Body of pancreas (tissue), 4 donors: ENCODE results near the gene DST. TPM values are rescaled to one million over a fixed set of nuclear protein-coding genes. Genes with fewer than 3 reads are reported as not detected.
A peak's percentile ranks its signal among the peaks of the same experiment; 100 is the strongest.

Source experiments
- ATAC-seq: fragments of 150-250 bp; one replicate; pipeline ENCODE4 v1.9.1; 2016
- DNase-seq, 4 donors: peaks; one replicate each; pipeline ENCODE4 v3.0.0-alpha.2; 2019
- H3K27ac ChIP-seq, 4 donors: fragments of 200-600 bp; sonication (generic); 1 replicate in 3 of 4; 2 replicates in 1 of 4; pipeline versions ENCODE4 v1.5.1 to v1.6.1; 2016 to 2019; ENCODE audit warnings: mild to moderate bottlenecking in 1 of 4, mixed read lengths in 1 of 4, moderate library complexity in 1 of 4
- H3K27me3 ChIP-seq, 2 donors: fragments of 200-600 bp; sonication (generic); one replicate each; pipeline ENCODE4 v1.6.0; 2016; ENCODE audit warnings: mild to moderate bottlenecking in 1 of 2
- H3K36me3 ChIP-seq, 2 donors: fragments of 200-600 bp; sonication (generic); replicated peaks in 1 of 2; 2 replicates each; pipeline ENCODE4 v1.5.1; 2016; ENCODE audit warnings: low read depth in 2 of 2; ENCODE audit not compliant: insufficient read depth in 1 of 2
- H3K4me1 ChIP-seq: fragments of 200-600 bp; sonication (generic); one replicate; pipeline ENCODE4 v1.6.0; 2016
- H3K4me3 ChIP-seq, 2 donors: fragments of 200-600 bp; sonication (generic); 1 replicate in 1 of 2; 2 replicates in 1 of 2; pipeline ENCODE4 v1.5.1; 2016 to 2019
- H3K9me3 ChIP-seq, 3 donors: fragments of 200-600 bp; sonication (generic); 1 replicate in 2 of 3; 2 replicates in 1 of 3; pipeline ENCODE4 v1.5.1; 2016
- POLR2A ChIP-seq, 3 donors: fragments of 450-650 bp; IDR thresholded peaks; one replicate each; pipeline ENCODE4 v1.6.1; 2016; ENCODE audit warnings: antibody characterized with exemption in 3 of 3, mild to moderate bottlenecking in 2 of 3
- WGBS, 2 donors: methylation state at CpG; one replicate each; pipeline ENCODE4 v1.1.5; 2017; 5-methylcytosine and 5-hydroxymethylcytosine counted together
- intact Hi-C: fragments of 100-400 bp; cut with DNase I; formaldehyde crosslinking; loops from one replicate; pipeline ENCODE4 v1.15.1; 2023
- total RNA-seq, 2 donors: library from RNA; depleted of rRNA; stranded (reverse); fragments of >200 nt; gene quantifications; one replicate each; pipeline ENCODE4 v1.1.0, GENCODE V29; 2016
- TF ChIP-seq, protein P1 (sequence below), 7 experiments: fragments of 450-650 bp in 4 of 7; fragments of 200-600 bp in 3 of 7; sonication (generic) in 3 of 7; IDR thresholded peaks; one replicate each; pipeline ENCODE4 v1.5.1; 2016 to 2019; ENCODE audit warnings: antibody characterized with exemption in 7 of 7

The DST gene
- total RNA-seq, 2 donors from 2014 or later: 105 to 117 TPM

DNA sequence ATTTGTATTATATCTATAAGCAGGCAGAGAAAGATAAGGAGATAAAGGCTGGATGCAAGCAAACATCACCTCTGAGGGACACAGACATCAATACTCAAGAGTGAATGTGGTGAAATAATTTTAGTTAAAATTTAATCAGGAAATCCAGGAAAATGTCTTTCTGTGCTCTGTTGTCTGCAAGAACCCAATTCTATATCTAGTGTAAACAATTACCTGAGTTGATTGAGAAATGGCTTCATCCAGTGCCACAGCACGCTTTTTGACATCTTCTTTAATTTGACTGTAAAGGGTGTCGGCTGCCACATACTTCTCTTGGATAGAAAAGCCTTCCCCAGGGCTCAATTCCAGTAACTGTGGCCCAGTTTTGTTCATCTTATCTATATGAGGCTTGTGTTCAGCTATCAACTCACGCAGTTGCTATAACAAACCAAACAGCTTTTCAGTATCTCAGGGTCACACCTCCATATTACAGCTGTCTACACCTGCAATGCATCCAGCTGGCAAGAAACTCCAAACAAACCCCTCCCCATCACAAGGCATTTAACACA is 131.6 kb downstream of the DST start:
- DNase-seq: peak; percentile 57 to 81 (median 69)
- peak; percentile 92 for ATAC-seq
- peaks cover 0 to 12% of the 10 kb centered on the region in 2 donors for H3K36me3 ChIP-seq
- TF ChIP-seq POLR2A (IDR thresholded peaks at IDR 0.05): no peak
- TF ChIP-seq, protein P1, sequence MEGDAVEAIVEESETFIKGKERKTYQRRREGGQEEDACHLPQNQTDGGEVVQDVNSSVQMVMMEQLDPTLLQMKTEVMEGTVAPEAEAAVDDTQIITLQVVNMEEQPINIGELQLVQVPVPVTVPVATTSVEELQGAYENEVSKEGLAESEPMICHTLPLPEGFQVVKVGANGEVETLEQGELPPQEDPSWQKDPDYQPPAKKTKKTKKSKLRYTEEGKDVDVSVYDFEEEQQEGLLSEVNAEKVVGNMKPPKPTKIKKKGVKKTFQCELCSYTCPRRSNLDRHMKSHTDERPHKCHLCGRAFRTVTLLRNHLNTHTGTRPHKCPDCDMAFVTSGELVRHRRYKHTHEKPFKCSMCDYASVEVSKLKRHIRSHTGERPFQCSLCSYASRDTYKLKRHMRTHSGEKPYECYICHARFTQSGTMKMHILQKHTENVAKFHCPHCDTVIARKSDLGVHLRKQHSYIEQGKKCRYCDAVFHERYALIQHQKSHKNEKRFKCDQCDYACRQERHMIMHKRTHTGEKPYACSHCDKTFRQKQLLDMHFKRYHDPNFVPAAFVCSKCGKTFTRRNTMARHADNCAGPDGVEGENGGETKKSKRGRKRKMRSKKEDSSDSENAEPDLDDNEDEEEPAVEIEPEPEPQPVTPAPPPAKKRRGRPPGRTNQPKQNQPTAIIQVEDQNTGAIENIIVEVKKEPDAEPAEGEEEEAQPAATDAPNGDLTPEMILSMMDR (IDR thresholded peaks at IDR 0.05): no peak
- no peaks in the 10 kb centered on the region for H3K27me3 ChIP-seq
- peaks cover 30% of the 10 kb centered on the region for H3K4me1 ChIP-seq
- no peak overlapping the region for H3K4me3 ChIP-seq
- intact Hi-C loops: no loop called here
- peak overlapping the region in 3 of 4 donors; percentile 29 to 55 (median 55) for H3K27ac ChIP-seq
- no peaks in the 10 kb centered on the region for H3K9me3 ChIP-seq
- 9 to 21% methylated on average over 3 of the region's 3 CpGs for WGBS, 2 donors

DNA sequence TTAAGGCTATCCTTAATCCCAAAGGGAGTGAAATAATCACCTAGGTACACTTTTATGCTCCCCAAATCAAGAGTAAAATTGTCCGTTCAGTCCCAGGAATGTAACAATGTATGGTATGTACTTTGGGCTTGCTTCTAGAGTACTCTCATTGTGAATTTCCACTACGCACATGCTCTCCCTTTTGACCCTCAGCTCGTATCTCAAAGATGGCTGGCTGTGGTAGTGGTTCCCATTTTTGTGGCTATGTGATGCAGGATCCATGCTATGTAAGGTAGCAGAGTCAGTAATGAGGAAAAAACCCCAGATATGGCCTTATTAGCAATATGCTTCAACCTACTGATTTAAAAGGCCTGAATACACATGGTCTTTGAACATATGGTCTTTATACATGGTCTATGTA is 133.7 kb downstream of the DST start:
- no peak for ATAC-seq
- 94% methylated on average over 3 of the region's 3 CpGs for WGBS, 2 donors
- Histone ChIP-seq H3K4me1 (peaks cover 15% of the 10 kb centered on the region), H3K4me3 (no peak overlapping the region), H3K9me3 (no peaks in the 10 kb centered on the region), H3K27me3 (no peaks in the 10 kb centered on the region), H3K27ac (no peak overlapping the region), H3K36me3 (peaks cover 0 to 12% of the 10 kb centered on the region in 2 donors)
- TF ChIP-seq POLR2A (IDR thresholded peaks at IDR 0.05): no peak
- TF ChIP-seq, protein P1 (IDR thresholded peaks at IDR 0.05): no peak
- no peak for DNase-seq
- intact Hi-C loops: no loop called here

DNA sequence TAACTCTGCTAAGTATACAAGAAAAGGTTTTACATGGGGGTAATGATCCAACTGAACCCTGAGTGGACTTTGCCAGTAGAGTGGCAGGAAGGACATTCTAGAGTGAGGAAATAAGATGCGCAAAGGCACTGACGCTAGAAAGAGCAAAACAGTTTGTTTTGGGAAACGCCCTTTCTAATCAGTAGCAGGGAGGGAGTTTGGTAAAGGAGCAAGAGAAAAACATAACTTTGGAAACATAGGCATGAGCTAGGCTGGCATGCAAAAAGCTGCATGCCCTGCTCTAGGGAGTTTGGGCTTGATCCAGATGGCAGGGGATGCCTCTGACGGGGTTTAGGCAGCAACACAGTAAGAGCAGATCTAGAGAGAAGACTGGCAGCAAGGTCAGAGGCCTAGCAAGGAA is 135.2 kb downstream of the DST start:
- WGBS, 2 donors: 67 to 73% methylated on average over 4 of the region's 4 CpGs
- no peak overlapping the region for H3K4me3 ChIP-seq
- H3K4me1 ChIP-seq: peaks cover 16% of the 10 kb centered on the region
- no peak for DNase-seq
- H3K27ac ChIP-seq: no peak overlapping the region
- no peaks in the 10 kb centered on the region for H3K27me3 ChIP-seq
- ATAC-seq: no peak
- no peaks in the 10 kb centered on the region for H3K9me3 ChIP-seq
- H3K36me3 ChIP-seq: peaks cover 0 to 12% of the 10 kb centered on the region in 2 donors
- no peak for TF ChIP-seq POLR2A (IDR thresholded peaks at IDR 0.05)
- TF ChIP-seq, protein P1 (IDR thresholded peaks at IDR 0.05): no peak
- intact Hi-C loops: no loop called here

DNA sequence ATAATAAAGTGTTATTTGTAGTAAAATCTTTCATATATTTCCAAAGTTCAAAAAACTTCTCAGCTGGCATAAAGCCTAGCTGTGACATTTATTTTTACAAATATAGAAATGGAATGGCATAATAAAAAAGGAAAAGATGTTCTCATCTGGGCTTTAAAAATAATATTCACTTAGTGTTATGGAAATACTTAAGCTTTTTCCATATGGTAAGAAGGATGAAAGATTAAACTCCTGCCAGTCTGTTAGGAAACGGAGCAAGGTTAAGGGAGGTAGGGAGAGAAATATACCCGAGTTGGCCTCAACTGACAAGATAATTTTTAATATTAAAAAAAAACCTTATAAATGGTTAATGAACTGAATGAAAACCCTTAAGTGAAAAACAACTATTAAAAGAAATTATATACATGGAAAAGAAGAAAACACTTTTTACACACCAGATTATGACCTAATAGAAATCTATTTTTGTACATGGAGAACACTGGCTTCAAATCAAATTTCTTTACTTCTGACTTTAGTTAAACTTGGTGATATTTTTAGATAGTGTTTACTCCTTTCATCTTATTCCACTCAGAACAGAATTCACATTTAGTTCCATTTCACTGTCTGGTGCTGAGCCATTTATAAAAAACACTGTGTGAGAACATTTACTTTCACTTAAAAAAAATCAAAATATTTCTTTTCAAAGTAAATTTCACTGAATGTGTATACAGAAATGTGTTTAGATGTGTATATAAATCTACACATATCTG is 137.0 kb downstream of the DST start:
- Histone ChIP-seq H3K27ac (no peak overlapping the region), H3K9me3 (no peaks in the 10 kb centered on the region), H3K4me1 (peaks cover 12% of the 10 kb centered on the region), H3K27me3 (no peaks in the 10 kb centered on the region), H3K36me3 (peaks cover 0 to 12% of the 10 kb centered on the region in 2 donors), H3K4me3 (no peak overlapping the region)
- ATAC-seq: no peak
- intact Hi-C loops: no loop called here
- DNase-seq: no peak
- WGBS, 2 donors: 27 to 28% methylated on average over 2 of the region's 2 CpGs
- TF ChIP-seq POLR2A (IDR thresholded peaks at IDR 0.05): no peak
- TF ChIP-seq, protein P1 (IDR thresholded peaks at IDR 0.05): no peak

DNA sequence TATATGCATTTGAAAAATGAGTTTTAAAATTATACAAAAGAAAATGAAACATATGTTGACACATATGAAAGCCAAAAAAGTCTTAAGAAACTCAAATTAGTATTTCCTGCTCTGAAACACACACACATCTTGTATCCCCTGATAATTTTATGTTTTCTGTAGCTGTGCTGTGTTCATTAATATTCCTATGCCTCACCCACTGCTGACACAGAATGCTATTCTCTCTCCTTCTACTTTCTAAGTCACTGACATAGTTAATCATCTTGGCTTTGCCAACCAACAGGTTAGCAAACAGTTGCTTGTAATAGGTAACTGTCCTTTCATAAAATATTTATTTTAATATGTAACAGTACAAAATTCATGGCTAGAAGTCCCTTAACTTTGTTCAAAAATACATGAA is 140.7 kb downstream of the DST start:
- Histone ChIP-seq H3K27me3 (no peaks in the 10 kb centered on the region), H3K27ac (no peak overlapping the region), H3K4me1 (peaks cover 7% of the 10 kb centered on the region), H3K4me3 (no peak overlapping the region), H3K36me3 (peaks cover 0 to 7% of the 10 kb centered on the region in 2 donors), H3K9me3 (no peaks in the 10 kb centered on the region)
- no peak for ATAC-seq
- DNase-seq: no peak
- TF ChIP-seq POLR2A (IDR thresholded peaks at IDR 0.05): no peak
- TF ChIP-seq, protein P1 (IDR thresholded peaks at IDR 0.05): no peak
- intact Hi-C loops: no loop called here
